DOHH2 (cell line): ENCODE measurements around the gene THBD.

Experiments used
- H3F3A ChIP-seq: fragments of 200-600 bp; sonication (generic), shearing (Covaris generic); 2 replicates; pipeline ENCODE4 v1.6.0; 2016; ENCODE audit warnings: antibody characterized with exemption, mild to moderate bottlenecking; ENCODE audit not compliant: control insufficient read depth, insufficient read depth
- H3K27ac ChIP-seq: fragments of 200-600 bp; sonication (generic); 2 replicates; pipeline ENCODE4 v1.5.1; 2014; ENCODE audit warnings: low read depth, mild to moderate bottlenecking, low read length, moderate library complexity
- H3K27me3 ChIP-seq: fragments of 200-600 bp; sonication (generic); 2 replicates; pipeline ENCODE4 v1.6.1; 2014; ENCODE audit warnings: mild to moderate bottlenecking, low read length, mixed read lengths; ENCODE audit not compliant: control insufficient read depth
- H3K36me3 ChIP-seq: fragments of 200-600 bp; sonication (generic); 2 replicates; pipeline ENCODE4 v1.6.1; 2014; ENCODE audit warnings: mild to moderate bottlenecking, low read length, moderate library complexity, mixed read lengths; ENCODE audit not compliant: control insufficient read depth
- H3K4me1 ChIP-seq: fragments of 200-600 bp; sonication (generic); 2 replicates; pipeline ENCODE4 v1.6.1; 2014; ENCODE audit warnings: mild to moderate bottlenecking, low read length, mixed read lengths; ENCODE audit not compliant: control insufficient read depth
- H3K4me2 ChIP-seq: fragments of 200-600 bp; sonication (generic); 2 replicates; pipeline ENCODE4 v1.6.0; 2014; ENCODE audit warnings: mild to moderate bottlenecking, low read length, moderate library complexity
- H3K4me3 ChIP-seq: fragments of 200-600 bp; sonication (generic); 2 replicates; pipeline ENCODE4 v1.5.1; 2014; ENCODE audit warnings: mild to moderate bottlenecking, low read length, mixed read lengths
- H3K79me2 ChIP-seq: fragments of 200-600 bp; sonication (generic); 2 replicates; pipeline ENCODE4 v1.6.1; 2014; ENCODE audit warnings: mild to moderate bottlenecking, low read length, mixed read lengths; ENCODE audit not compliant: control insufficient read depth
- H3K9me2 ChIP-seq: fragments of 200-600 bp; sonication (generic); replicated peaks from 2 replicates; pipeline ENCODE4 v1.6.1; 2014; ENCODE audit warnings: mild to moderate bottlenecking, low read length, mixed read lengths; ENCODE audit not compliant: control insufficient read depth
- H3K9me3 ChIP-seq: fragments of 200-600 bp; sonication (generic); 2 replicates; pipeline ENCODE4 v1.6.1; 2014; ENCODE audit warnings: antibody characterized with exemption, low read length, mixed read lengths; ENCODE audit not compliant: control insufficient read depth, insufficient read depth
- H4K20me1 ChIP-seq: fragments of 200-600 bp; sonication (generic); 2 replicates; pipeline ENCODE4 v1.6.0; 2014; ENCODE audit warnings: low read depth, mild to moderate bottlenecking, antibody characterized with exemption, low read length, moderate library complexity; ENCODE audit not compliant: control insufficient read depth, insufficient read depth
- EZH2phosphoT487 ChIP-seq: fragments of 200-600 bp; sonication (generic); IDR thresholded peaks from 2 replicates; pipeline ENCODE4 v1.6.1; 2017; ENCODE audit warnings: borderline replicate concordance, mild to moderate bottlenecking, antibody characterized with exemption, low read length, moderate library complexity, mixed read lengths
- TF ChIP-seq, protein P1 (sequence below): fragments of 200-600 bp; sonication (generic); IDR thresholded peaks from one replicate; pipeline ENCODE4 v1.5.1; 2014; ENCODE audit warnings: antibody characterized with exemption, mild to moderate bottlenecking, low read depth, low read length; ENCODE audit not compliant: poor library complexity, severe bottlenecking

The THBD gene

DNA sequence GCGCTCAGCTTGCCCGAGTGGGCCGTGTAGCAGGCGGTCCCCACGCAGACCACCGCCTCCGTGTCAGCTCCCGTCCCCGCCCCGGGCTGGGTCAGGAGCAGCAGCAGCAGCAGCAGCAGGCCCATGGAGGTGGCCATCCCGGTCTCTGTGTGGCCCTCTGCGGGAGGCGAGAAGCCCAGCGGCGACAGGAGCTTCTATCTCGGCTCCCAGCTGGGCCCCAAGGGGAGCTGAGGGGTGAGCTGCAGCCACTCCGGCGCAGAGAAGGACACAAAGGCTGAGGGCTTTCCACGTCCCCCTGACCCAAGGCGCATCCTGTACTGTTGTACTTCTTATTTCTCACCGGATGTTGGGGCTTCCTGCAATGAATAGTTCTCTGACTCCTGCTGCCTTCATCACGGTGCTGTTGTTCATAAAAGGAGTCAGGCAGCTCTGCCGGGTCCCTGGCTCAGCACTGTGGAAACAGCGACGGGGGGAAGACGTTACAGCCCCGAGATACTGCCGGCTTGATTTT lies 36.6 kb upstream of the THBD start, which contains the start of gene CD93:
TSS of gene CD93 (minus strand) at position 269 of the 511 bp plus-strand sequence. CDS start at position 137, 132 bp downstream.
- Histone ChIP-seq H4K20me1 (no peaks in the 10 kb centered on the region), H3K36me3 (no peaks in the 10 kb centered on the region), H3K4me2 (no peak within 1 kb of the TSS), H3K79me2 (no peaks in the 10 kb centered on the region), H3K4me3 (no peak within 1 kb of the TSS), H3K9me2 (no peaks in the 10 kb centered on the region), H3F3A (no peaks in the 10 kb centered on the region), H3K4me1 (no peaks in the 10 kb centered on the region), H3K27me3 (no peaks in the 10 kb centered on the region), H3K27ac (no peak within 1 kb of the TSS), H3K9me3 (no peaks in the 10 kb centered on the region)
- TF ChIP-seq, protein P1, sequence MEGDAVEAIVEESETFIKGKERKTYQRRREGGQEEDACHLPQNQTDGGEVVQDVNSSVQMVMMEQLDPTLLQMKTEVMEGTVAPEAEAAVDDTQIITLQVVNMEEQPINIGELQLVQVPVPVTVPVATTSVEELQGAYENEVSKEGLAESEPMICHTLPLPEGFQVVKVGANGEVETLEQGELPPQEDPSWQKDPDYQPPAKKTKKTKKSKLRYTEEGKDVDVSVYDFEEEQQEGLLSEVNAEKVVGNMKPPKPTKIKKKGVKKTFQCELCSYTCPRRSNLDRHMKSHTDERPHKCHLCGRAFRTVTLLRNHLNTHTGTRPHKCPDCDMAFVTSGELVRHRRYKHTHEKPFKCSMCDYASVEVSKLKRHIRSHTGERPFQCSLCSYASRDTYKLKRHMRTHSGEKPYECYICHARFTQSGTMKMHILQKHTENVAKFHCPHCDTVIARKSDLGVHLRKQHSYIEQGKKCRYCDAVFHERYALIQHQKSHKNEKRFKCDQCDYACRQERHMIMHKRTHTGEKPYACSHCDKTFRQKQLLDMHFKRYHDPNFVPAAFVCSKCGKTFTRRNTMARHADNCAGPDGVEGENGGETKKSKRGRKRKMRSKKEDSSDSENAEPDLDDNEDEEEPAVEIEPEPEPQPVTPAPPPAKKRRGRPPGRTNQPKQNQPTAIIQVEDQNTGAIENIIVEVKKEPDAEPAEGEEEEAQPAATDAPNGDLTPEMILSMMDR, result no peak
- no peak for TF ChIP-seq EZH2phosphoT487

DNA sequence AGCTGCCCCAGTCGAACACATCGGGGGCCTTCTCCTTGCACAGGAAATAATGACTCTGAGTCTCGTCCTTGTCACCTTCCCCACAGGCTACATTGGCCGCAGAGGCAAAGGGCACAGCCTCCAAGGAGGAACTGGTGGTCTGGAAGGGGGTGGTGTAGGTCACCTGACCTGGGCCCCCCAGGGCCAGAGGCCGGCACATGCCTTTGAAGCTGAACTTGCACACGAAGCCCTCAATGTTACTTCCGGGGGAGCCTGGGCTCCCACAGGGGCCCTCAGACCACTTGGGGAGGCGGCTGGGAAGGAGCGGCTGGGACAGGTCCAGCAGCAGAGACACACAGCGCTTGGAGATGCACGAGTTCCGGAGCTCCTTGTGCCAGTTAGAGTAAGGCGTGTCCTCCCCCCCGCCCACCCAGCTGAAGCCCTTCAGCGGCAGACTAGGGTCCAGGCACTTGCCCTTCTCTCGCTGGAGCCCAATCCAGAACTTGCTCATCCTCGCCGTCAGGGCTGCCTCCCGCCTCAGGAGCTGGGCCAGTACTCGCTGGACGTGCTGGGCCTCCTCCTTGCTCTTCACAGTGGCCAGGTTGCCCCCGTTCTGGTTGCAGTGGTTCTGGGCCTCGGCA lies 36.1 kb upstream of the THBD start:
- no peaks in the 10 kb centered on the region for H3K79me2 ChIP-seq
- no peaks in the 10 kb centered on the region for H3K36me3 ChIP-seq
- H3K4me2 ChIP-seq, result no peak overlapping the region

DNA sequence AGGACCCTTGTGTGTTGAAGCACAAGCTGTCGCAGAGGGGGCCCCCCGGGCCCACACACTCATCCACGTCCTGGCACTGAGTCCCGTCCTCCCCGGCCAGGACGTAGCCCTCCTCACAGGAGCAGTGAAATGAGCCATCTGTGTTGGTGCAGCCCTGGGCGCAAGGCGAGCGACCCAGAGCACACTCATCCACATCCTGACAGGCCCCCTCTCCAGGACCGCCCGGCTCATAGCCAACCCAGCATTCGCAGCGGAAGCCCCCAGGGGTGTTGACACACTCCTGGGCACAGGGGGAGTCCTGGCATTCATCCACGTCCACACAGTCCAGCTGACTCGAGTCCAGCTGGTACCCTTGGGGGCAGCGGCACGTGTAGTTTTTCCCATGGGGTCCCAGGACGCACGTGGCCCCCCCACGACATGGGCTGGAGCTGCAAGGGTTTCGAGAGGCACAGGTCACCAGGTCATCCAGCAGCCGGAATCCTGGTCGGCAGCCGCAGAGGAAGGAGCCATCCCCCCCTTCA lies 35.4 kb upstream of the THBD start:
- TF ChIP-seq, protein P1, result no peak
- TF ChIP-seq EZH2phosphoT487, result no peak
- Histone ChIP-seq H3K9me2 (no peaks in the 10 kb centered on the region), H3K27ac (no peak overlapping the region), H3F3A (no peaks in the 10 kb centered on the region), H3K4me2 (no peak overlapping the region), H3K36me3 (no peaks in the 10 kb centered on the region), H3K4me1 (no peaks in the 10 kb centered on the region), H4K20me1 (no peaks in the 10 kb centered on the region), H3K79me2 (no peaks in the 10 kb centered on the region), H3K9me3 (no peaks in the 10 kb centered on the region), H3K4me3 (no peak overlapping the region), H3K27me3 (no peaks in the 10 kb centered on the region)

More for the DNA sequence above, 36.1 kb upstream of the THBD start:
- no peak overlapping the region for H3K4me3 ChIP-seq
- TF ChIP-seq EZH2phosphoT487, result no peak
- TF ChIP-seq, protein P1, result no peak
- no peaks in the 10 kb centered on the region for H3K9me2 ChIP-seq
- no peaks in the 10 kb centered on the region for H3K9me3 ChIP-seq
- H4K20me1 ChIP-seq, result no peaks in the 10 kb centered on the region
- no peak overlapping the region for H3K27ac ChIP-seq
- H3K27me3 ChIP-seq, result no peaks in the 10 kb centered on the region
- H3K4me1 ChIP-seq, result no peaks in the 10 kb centered on the region
- H3F3A ChIP-seq, result no peaks in the 10 kb centered on the region
